ENCODE data around the gene ACSS2. TPM values are rescaled to one million over a fixed set of nuclear protein-coding genes. Genes with fewer than 3 reads are reported as not detected.

The ACSS2 gene
- total RNA-seq, 6 experiments from 2014 or later = 21.9 to 118 (median 45.7) TPM

DNA sequence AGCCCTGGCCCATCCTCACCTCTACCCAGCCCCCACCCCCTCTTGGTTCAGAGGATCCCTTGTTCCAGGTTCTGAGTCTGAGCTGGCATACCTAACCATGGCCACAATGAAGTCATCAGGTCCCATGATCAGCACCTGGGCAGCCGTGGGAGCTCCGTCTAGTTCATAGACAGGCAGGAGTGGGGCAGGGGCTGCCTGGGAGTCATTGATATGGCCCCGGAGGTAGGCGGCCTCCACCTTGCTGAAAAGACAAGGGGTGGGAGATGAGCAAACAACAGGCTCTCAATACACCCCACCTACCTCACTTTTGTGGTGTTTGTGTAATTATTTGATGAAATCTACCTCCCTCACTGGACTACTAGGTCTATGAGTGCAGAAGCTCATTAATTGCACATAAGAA lies 24.1 kb upstream of the ACSS2 start:
- TF ChIP-seq, protein P1, sequence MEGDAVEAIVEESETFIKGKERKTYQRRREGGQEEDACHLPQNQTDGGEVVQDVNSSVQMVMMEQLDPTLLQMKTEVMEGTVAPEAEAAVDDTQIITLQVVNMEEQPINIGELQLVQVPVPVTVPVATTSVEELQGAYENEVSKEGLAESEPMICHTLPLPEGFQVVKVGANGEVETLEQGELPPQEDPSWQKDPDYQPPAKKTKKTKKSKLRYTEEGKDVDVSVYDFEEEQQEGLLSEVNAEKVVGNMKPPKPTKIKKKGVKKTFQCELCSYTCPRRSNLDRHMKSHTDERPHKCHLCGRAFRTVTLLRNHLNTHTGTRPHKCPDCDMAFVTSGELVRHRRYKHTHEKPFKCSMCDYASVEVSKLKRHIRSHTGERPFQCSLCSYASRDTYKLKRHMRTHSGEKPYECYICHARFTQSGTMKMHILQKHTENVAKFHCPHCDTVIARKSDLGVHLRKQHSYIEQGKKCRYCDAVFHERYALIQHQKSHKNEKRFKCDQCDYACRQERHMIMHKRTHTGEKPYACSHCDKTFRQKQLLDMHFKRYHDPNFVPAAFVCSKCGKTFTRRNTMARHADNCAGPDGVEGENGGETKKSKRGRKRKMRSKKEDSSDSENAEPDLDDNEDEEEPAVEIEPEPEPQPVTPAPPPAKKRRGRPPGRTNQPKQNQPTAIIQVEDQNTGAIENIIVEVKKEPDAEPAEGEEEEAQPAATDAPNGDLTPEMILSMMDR (IDR thresholded peaks at IDR 0.05) = no peak
- no peak for TF ChIP-seq POLR2A (IDR thresholded peaks at IDR 0.05)
- no peak overlapping the region for H3K27ac ChIP-seq
- no peaks in the 10 kb centered on the region for H3K9me3 ChIP-seq
- DNase-seq (no peak), ATAC-seq (no peak)
- no peaks in the 10 kb centered on the region for H3K4me1 ChIP-seq
- no peak overlapping the region for H3K4me3 ChIP-seq
- intact Hi-C loops (cut with DNase I) = no loop called here
- 86% methylated on average over 2 of the region's 4 CpGs for WGBS (ENCODE audit: insufficient coverage, low coverage, low lambda C conversion rate, missing lambda C conversion rate)
- H3K27me3 ChIP-seq = no peaks in the 10 kb centered on the region
- H3K36me3 ChIP-seq = peaks cover 0 to 7% (median 0%) of the 10 kb centered on the region in 4 donors

DNA sequence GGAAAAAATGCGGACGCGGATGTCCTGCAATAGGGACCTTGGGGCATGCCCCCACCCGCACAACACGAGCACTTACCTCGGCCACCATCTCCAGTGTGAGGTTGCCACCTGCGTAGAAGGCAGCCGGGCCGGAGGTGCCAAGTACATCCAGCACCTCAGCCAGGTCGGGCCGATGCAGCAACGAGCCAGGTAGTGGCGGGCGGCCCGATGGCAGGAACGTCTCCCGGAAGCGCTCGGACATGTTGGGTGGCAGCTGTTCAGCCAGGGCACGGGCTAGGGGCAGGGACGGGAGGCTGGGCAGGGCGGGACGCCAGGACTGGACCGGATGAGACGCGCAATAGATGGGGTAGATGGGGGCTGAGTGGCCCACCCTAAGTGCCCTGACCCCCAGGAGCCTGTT lies 17.0 kb upstream of the ACSS2 start:
- no peak overlapping the region for H3K27ac ChIP-seq
- no peaks in the 10 kb centered on the region for H3K4me1 ChIP-seq
- no peaks in the 10 kb centered on the region for H3K9me3 ChIP-seq
- peaks cover 0 to 3% (median 0%) of the 10 kb centered on the region in 4 donors for H3K36me3 ChIP-seq
- TF ChIP-seq POLR2A (IDR thresholded peaks at IDR 0.05) = no peak
- TF ChIP-seq, protein P1 (IDR thresholded peaks at IDR 0.05) = no peak
- H3K4me3 ChIP-seq = no peak overlapping the region
- DNase-seq (no peak), ATAC-seq (no peak)
- no peaks in the 10 kb centered on the region for H3K27me3 ChIP-seq
- intact Hi-C loops (cut with DNase I) = no loop called here
- 90% methylated on average over 3 of the region's 26 CpGs for WGBS (ENCODE audit: insufficient coverage, low coverage, low lambda C conversion rate, missing lambda C conversion rate)

DNA sequence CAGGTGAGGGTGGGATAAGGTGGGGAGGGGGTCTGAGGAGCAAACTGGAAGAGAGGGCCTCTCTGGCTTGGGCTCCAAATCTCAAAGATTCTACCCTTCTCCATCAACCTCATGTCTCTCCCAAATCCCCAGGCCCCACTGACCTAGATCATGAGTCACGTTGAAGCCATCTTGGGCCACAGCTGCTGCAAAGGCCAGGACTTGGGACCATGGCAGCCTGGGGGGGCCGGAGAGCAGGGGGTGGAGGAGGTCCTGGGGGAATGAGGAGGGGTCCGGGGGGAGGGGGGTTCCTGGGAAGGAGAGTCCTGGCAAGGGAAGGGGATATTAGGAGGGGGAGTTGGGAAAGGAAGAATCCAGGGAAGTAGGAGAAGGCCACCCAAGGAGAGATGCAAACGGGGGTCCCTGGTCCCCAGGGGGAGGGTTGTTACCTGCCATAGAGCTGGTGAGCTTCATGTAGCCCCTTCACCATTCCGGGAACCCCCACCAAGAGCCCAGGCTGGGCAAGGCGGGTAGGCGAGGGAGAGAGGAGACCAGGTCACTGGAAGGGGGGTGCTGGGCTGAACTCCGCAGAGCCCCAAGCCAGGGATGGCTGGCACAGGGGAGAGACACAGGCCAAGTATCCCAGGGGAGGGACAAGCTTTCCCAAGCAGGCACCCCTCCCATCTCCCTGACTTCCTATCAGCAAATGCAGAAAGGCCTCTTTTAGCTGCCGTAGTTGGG lies 16.4 kb upstream of the ACSS2 start:
- H3K9me3 ChIP-seq = no peaks in the 10 kb centered on the region
- H3K36me3 ChIP-seq = peaks cover 0 to 3% (median 0%) of the 10 kb centered on the region in 4 donors
- DNase-seq (no peak), ATAC-seq (no peak)
- intact Hi-C loops (cut with DNase I) = no loop called here
- H3K27me3 ChIP-seq = no peaks in the 10 kb centered on the region
- TF ChIP-seq, protein P1 (IDR thresholded peaks at IDR 0.05) = no peak
- TF ChIP-seq POLR2A (IDR thresholded peaks at IDR 0.05) = no peak
- H3K4me3 ChIP-seq = no peak overlapping the region
- H3K27ac ChIP-seq = no peak overlapping the region
- no peaks in the 10 kb centered on the region for H3K4me1 ChIP-seq
- 91% methylated on average over 3 of the region's 9 CpGs for WGBS (ENCODE audit: insufficient coverage, low coverage, low lambda C conversion rate, missing lambda C conversion rate)

DNA sequence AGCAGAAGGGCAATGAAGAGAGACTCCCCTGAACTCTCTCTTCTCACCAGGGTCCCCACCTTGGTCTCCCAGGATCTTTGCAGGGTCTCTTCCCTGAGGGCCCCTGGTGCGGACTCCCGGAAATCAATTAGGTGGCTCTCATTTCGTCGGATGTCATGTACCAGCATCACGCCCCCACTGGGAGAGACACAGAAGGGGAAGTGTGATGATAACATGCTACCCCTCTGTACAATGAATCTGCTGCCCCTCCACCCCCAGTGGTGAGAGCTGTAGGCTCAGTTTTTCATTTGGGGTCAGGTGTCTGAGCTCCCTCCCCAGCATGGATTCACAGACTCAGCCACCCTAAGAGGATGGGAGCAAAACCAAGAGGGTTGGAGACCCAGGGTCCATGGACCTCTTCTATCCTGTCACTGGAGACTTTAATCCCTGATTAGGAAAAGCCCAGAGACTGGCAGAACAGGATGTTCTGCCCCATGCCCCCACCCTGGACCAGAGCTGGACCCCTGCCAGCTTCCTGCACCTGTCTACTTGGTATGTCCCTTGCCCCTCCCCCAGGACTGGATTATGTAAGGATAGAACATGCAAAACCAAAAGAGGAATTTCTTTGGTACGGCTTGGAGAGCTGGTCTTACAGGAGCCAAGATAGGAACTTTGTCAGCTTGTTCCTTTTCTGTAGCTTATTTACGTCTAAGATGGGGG lies 14.9 kb upstream of the ACSS2 start:
- no peaks in the 10 kb centered on the region for H3K4me1 ChIP-seq
- intact Hi-C loops (cut with DNase I) = no loop called here

More for the DNA sequence above, 14.9 kb upstream of the ACSS2 start:
- 87% methylated on average over 4 of the region's 7 CpGs for WGBS (ENCODE audit: insufficient coverage, low coverage, low lambda C conversion rate, missing lambda C conversion rate)
- no peak overlapping the region for H3K27ac ChIP-seq
- H3K27me3 ChIP-seq = no peaks in the 10 kb centered on the region
- H3K9me3 ChIP-seq = no peaks in the 10 kb centered on the region
- ATAC-seq = peak in 1 of 4 donors; percentile 11
- no peak for TF ChIP-seq POLR2A (IDR thresholded peaks at IDR 0.05)
- TF ChIP-seq, protein P1 (IDR thresholded peaks at IDR 0.05) = no peak
- no peak overlapping the region for H3K4me3 ChIP-seq
- H3K36me3 ChIP-seq = peaks cover 0 to 3% (median 0%) of the 10 kb centered on the region in 4 donors
- no peak for DNase-seq
